NCI-H226 (cell line): ENCODE data around the gene LLCFC1.

ENCODE experiments used
- DNase-seq: peaks from one replicate; pipeline ENCODE4 v3.0.0-alpha.2; 2015

Gene LLCFC1

GRCh38 chr7:142910481-142910880, 28.8 kb upstream of the LLCFC1 start:
- DNase-seq: no peak

GRCh38 chr7:142913051-142913450, 26.2 kb upstream of the LLCFC1 start:
- DNase-seq: no peak

DNA sequence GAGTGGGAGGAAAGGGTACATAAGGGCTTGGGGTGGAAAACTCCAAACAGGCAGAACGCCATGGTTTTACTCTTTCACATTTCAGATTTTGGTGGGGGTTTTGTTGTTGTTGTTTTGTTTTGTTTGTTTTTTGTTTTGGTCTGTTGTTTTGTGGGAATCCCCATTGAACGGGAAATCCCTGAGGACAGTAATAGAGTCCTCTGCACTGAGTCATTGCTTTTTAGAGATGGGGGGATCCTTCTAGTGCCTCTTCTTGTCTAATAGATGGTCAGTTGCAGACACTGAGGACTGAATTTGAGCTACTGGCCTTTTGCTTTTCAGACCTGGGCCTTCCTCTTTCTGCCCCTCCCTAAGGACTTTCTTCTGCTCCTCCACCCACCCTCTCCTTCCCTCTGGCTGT, 25.7 kb upstream of the LLCFC1 start:
- no peak for DNase-seq

GRCh38 chr7:142914121-142914520, 25.2 kb upstream of the LLCFC1 start:
- DNase-seq: no peak

DNA sequence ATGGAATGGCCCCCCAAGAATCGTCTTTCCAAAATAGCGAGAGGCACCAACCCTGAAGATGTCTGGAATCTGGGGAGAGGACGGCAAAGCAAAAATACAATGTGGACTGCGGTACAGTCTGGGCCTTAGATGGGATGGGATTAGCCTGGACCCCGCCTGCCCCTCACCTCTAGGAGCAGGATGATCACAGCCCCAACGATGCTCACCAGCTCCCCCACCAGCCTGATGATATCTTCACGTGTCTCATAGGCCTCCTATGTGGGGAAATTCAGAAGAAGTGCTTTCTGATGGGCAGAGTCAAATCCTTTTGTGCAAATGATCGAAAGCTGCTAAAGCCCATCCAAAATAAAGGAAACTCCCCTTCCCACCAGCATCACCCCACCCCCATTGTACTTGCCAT, 24.0 kb upstream of the LLCFC1 start:
- DNase-seq: no peak

DNA sequence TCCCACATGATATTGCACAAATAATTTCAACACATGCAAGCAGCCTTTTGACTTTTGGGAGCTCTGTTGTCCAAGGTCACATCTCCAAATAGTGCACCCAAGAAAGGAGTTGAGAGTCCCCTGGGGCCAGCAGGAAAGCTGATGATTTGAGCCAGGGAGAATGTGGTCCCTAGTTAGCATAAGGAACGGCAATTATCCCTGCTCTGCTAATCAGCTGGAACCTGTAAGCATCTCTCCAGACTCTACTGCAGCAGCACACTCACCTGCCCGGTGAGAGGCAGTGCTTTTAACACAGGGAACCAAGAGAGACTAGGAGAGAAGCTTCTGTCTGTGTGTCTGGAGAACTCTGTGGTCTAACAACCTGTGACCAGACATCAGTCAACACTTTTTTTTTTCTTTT, 22.8 kb upstream of the LLCFC1 start:
- no peak for DNase-seq

DNA sequence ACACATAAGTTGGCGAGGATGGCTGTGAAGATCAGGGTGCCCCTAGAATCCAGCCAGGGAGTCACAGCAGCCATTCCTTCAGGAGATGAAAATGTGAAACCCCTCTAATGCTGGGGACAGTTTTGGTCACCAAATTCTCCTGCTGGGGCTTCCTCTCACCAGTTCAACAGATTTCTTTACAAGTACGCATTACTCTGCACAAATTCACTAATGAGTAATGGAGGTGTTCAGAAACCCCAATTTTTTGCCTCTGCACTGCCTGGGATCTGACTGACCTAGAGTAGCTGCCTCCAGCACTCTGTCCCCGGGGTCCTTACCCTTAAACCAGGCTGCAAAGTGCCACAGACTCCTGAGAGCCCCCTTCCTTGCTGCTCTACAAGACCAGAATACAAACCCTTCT, 21.8 kb upstream of the LLCFC1 start:
- DNase-seq: no peak

DNA sequence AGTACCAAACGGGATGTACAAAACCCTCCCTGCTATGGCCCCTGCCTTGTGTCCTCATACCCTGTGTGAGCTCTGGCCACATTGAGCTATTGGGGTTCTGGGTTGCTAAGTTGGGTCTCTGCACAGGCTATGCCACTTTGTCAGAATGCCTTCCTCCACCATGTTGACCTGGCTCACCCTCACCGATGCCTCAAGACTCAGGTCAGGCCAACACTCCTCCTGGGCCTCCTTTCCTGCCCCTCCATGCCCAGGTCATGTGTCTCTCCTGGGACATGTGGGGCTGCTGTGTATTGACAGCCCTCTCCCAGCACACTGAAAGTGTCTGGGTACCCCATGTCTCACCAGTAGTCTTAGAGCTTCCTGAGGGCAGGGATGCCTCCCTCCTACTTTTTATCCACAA, 20.4 kb upstream of the LLCFC1 start:
- no peak for DNase-seq

GRCh38 chr7:142919656-142920055, 19.6 kb upstream of the LLCFC1 start:
- no peak for DNase-seq

- no peak for DNase-seq
These were observed 15.9 kb upstream of the LLCFC1 start for GRCh38 chr7:142923391-142923790.

- DNase-seq: no peak
These were observed 13.9 kb upstream of the LLCFC1 start for GRCh38 chr7:142925413-142925812.

- DNase-seq: no peak
These were observed 12.1 kb upstream of the LLCFC1 start for GRCh38 chr7:142927085-142927745.

DNA sequence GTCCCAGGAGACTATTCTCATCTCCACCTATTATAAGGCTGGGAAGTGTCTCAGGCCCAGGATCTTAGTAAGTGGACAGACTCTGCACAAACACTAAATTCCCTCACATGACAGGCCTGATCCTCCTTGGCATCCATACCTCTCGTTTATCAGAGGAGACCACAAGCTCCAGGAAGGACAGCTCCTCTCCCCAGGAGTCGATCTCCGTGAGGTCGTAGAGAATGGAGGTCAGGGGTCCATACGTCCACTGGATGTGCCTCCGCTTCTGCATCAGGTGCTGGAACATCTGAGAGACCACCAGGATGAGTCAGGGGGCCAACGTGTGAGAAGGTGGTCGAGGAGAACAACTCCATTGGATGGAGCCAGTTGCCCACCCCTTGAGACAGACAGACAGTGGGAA, 11.3 kb upstream of the LLCFC1 start:
- no peak for DNase-seq

GRCh38 chr7:142930126-142930730, 9.1 kb upstream of the LLCFC1 start:
- no peak for DNase-seq

GRCh38 chr7:142932386-142933091, 6.7 kb upstream of the LLCFC1 start:
- DNase-seq: no peak

DNA sequence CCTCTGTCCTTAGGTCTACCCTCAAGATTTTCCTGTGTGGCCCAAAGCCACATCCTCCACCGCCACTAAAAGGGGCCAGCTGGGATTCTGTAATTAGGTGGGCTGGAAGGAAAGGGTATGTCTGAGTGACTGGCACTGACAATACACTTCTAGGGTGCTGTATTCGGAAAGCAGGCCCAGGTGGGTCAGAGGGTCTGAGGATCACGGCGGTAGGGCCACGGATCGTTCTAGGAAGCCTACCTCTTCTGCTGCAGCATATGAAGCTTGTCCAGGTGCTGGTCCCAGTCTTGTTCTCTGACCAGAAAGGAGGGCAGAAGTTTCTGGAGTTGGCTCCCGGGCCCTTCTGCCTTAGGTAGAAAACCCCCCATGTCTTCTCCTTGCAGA, 6.2 kb upstream of the LLCFC1 start:
- DNase-seq: no peak

DNA sequence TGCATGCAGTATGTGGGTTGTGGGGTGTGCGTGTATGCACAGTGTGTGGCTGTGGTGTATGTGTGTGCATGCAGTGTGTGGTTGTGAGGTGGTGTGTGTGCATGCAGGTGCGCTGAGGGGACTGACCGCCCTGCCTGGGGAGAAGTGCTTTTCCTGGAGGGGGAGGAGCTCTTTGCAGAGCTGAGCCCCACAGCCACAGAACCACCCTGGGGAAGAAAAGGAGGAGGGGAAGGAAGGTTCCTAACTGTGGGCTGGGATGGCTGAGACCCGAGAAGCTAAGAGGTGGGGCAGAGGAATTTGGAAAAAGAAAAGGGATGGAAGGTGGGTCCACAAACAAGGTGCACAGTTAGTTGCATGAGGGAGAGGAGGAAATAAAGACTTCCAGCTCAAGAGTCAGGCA, 5.7 kb upstream of the LLCFC1 start, which contains the start of gene TRPV5:
Gene TRPV5, minus strand, starts transcription at position 123 of the 400 bp plus-strand sequence. CDS start 287 bp downstream, outside the sequence.
- no peak for DNase-seq

- no peak for DNase-seq
These were observed 5.2 kb upstream of the LLCFC1 start for GRCh38 chr7:142934056-142934455.

DNA sequence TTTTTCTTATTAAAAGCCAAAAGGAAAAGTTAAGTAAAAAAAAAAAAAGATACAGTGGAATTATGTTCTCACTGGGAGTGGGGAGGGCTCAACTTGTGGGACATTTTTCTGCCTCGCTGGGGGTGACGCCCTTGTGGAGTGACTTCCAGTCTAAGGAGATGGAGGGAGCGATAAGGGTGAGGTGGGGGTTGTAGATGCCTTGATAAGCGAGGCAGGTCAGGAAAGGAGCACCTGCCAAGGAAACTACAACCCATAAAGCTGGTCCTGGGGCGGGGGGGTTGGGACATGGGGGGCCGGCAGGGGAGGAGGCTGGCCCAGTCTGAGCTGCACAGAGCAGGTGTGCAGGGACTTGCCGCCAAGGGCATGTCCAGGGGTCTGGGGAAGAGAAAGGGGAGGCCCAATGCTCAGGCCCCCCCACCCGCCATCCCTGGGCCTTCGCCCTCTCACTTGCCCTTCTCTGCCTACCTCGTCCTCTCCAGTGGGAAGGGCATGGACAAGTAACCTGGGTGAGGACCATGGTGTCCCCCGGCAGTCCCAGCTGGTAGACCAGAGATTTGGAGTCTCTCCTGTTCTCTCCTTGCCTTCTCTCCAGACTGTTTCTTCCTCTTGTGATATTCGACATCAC, 3.2 kb upstream of the LLCFC1 start:
- no peak for DNase-seq

DNA sequence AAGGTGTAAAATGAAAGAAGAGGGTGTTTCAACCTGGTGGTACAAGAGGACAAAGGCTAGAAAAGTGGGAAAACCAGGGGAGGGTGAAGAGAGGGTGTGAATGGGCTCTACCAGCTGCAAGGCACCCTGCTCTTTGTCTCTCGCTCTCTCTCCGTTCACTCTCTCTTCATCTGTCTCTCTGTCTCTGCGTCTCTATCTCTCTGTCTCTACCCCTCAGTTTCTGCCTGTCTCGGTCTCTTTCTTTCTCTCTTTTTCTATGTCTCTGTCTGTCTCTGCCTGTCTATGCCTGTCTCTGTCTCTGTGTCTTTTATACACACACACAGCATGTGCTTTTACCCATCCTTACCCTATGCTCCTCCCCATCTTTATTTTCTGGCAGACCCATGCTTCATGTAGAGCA, 673 bp upstream of the LLCFC1 start:
- no peak for DNase-seq

- DNase-seq: no peak
These were observed 1.8 kb downstream of the LLCFC1 start for GRCh38 chr7:142940966-142941535.

DNA sequence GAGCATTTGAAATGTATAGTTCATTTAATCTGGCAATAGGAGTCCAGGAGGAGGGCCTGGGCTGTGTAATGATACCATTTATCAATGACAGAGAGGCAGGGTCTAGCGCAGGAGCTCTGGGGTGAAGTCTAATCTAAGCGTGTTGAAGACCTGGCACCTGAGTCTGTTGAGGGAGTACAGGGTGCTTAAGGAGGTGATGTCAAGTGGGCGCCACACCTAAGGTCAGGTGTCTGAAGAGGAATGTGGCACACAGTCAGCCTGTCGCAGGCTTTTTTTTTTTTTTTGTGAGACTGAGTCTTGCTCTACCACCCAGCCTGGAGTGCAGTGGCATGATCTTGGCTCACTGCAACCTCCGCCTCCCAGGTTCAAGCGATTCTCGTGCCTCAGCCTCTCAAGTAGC, 2.3 kb downstream of the LLCFC1 start:
- DNase-seq: no peak

- DNase-seq: no peak
These were observed 3.5 kb downstream of the LLCFC1 start for GRCh38 chr7:142942746-142943145.
